Sigmoid colon (tissue), 4 donors: ENCODE measurements around the gene TRPM3.

Experiments
- CTCF ChIP-seq, 4 experiments: fragments of 450-650 bp in 3 of 4; fragments of 200-600 bp in 1 of 4; IDR thresholded peaks; one replicate each; pipeline ENCODE4 v1.5.1; 2016 to 2019; ENCODE audit warnings: antibody characterized with exemption in 4 of 4, mild to moderate bottlenecking in 3 of 4, moderate library complexity in 2 of 4
- EP300 ChIP-seq, 4 donors: sonication (generic); formaldehyde crosslinking; IDR thresholded peaks; one replicate each; pipeline ENCODE4 v1.6.1; 2017; ENCODE audit warnings: antibody characterized with exemption in 4 of 4
- POLR2A ChIP-seq, 2 donors: fragments of 450-650 bp; IDR thresholded peaks; one replicate each; pipeline ENCODE4 v1.6.1; 2016; ENCODE audit warnings: antibody characterized with exemption in 2 of 2, mild to moderate bottlenecking in 2 of 2, moderate library complexity in 2 of 2
- POLR2AphosphoS5 ChIP-seq, 4 donors: sonication (generic); formaldehyde crosslinking; IDR thresholded peaks; one replicate each; pipeline ENCODE4 v1.6.1; 2017; ENCODE audit warnings: antibody characterized with exemption in 4 of 4

- TF ChIP-seq CTCF (IDR thresholded peaks at IDR 0.05) = no peak
- no peak for TF ChIP-seq POLR2AphosphoS5 (IDR thresholded peaks at IDR 0.05)
- no peak for TF ChIP-seq POLR2A (IDR thresholded peaks at IDR 0.05)
- TF ChIP-seq EP300 (IDR thresholded peaks at IDR 0.05) = no peak
Measured at GRCh38 chr9:70519912-70520724, 601.3 kb downstream of the TRPM3 start.
